ENCODE results near the gene LGR4. TPM values are rescaled to one million over a fixed set of nuclear protein-coding genes. Genes with fewer than 3 reads are reported as not detected.

LGR4 gene
- total RNA-seq, 1 donor from 2014 or later, result 47.6 TPM

DNA sequence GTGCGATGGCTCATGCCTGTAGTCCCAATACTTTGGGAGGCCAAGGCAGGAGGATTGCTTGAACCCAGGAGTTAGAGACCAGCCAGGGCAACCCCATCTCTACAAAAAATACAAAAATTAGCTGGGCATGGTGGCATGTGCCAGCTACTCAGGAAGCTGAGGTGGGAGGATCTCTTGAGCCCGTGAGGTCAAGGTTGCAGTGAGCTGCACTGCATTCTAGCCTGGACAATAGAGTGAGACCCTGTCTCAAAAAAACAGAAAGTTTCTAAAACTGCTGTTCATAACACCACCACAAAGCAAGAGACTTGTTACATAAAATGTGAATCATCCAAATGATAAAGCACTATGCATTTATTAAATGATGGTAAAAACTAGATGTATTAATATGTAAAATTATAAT is 69.4 kb downstream of the LGR4 start:
- DNase-seq (ENCODE audit: low spot score), result no peak

DNA sequence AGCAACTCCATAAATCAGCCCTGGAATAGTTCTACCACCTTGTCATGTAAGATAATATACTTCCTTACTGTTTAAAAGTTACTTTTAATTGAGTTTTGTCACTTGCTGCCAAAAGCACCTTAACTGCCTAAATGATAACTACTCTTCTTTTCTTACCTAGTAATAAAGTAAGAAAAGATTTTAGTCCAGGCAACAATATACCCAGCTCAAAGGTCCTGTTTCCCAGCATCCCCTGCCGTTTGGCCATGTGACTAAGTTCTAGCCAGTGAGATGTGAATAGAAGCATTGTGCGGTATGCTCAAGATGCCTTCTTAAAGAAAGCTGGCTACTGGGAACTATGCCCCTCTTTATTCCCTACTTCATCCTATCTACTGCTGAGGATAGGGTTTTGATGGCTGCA is 70.1 kb downstream of the LGR4 start:
- no peak for DNase-seq (ENCODE audit: low spot score)

DNA sequence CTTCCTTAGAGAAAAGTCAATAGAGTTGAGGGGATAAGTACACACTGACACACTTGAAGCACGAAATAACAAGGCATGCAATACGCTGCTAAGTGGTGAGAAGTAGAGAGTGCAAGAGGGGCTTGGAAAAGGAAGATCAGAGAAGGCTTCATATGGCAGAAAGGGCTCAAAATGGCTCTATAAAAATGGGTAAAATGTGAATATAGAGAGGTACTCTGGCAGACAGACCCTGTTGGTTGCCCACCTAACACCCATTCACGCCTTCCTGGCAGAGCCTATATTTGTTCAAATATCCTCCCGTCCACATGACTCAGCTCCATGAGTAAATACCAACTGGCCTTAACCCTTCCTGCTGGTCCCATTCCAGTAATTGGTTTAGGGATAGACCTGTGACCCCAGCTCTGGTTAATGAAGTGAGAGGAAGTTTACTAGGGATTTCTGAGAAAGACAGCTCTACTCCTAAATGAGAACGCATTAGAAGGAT is 70.7 kb downstream of the LGR4 start:
- DNase-seq (ENCODE audit: low spot score), result peak; percentile 54

DNA sequence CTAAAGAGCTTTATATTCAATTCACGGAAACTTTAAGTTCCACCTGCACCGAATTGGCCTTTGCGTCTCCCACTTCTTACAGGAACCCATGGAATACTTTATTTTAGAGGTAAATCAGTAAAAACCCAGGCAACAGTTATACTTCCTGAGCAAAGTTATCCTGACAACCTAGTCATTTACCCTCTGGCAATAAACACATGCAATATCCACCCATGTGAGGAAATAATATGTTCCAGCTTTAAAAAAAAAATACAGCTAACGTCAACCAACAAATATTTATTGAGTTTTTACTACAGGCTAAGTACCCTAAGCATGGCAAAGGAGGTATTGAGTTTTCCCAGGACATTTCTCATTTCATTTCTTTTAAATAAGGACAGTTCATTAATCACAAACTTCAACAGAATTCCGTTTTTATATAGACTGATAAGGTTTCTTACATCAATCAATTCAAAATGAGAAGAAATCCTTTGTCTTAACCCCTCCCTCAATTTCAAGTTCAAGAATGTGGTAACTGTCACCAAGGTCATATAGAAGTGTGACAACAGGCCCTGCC is 71.2 kb downstream of the LGR4 start:
- DNase-seq (ENCODE audit: low spot score), result no peak

GRCh38 chr11:27398400-27398770 is 74.2 kb downstream of the LGR4 start:
- DNase-seq (ENCODE audit: low spot score), result no peak

DNA sequence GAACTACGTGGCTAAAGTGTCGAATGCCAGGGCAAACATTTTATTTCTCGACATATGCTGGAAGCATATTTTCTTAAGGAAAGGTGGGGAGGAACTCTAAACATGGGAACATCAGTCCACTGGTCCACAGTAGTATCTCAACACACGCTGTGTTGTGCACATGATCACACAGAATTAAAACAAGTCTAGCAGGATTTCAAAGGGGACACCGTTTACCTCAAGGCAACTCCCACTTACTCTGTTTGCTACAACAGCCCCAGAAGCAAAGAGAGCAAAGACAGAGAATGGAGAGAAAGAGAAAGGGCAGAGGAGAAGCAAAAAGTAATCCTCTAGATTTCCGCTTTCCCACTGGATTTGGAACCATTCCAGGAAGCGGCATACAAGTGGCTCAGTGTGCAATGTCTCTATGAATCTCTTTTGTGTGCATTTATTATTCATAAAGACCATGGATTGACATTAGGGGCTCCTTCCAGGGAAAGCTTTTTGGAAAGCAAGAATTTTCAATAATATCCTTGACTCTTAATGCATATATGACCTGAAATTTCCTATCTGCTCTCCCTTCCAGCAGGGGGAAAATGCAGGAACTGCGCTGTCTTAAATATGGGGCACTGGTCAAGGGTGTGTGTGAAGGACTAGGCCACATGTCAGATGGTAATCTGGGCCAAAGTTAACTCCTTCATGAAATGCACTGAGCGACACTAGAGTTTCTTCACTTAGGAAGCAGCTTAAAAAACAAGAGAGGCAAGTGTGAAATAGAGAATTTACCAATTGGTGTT is 74.8 kb downstream of the LGR4 start:
- DNase-seq (ENCODE audit: low spot score), result no peak

DNA sequence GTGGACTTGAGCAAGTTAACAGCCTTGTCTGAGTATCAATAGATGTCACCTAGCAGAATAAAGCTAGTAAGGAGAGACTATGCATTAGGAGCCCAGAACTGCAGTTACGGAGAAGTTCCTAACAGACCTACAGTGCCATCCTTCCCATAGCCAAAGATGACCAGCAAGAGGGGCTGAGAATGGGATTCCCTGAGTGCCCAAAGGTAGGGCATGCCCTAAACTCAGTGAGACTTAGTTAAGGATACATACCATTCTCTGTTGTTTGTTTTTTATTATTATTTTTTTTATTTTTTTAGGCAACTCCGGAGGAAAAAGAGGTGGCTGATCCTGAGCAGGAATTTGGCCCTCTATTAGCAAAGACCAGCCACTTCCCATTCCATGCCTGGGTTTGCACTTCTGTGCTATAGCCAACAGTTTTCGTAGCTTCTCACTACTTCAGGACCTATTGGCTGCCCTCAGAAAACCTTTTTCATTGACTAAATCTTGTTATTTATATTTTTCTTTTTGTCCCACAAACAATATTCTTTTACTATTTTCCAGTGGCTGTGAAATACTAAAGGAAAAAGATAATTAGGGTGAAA is 76.2 kb downstream of the LGR4 start:
- no peak for DNase-seq (ENCODE audit: low spot score)

DNA sequence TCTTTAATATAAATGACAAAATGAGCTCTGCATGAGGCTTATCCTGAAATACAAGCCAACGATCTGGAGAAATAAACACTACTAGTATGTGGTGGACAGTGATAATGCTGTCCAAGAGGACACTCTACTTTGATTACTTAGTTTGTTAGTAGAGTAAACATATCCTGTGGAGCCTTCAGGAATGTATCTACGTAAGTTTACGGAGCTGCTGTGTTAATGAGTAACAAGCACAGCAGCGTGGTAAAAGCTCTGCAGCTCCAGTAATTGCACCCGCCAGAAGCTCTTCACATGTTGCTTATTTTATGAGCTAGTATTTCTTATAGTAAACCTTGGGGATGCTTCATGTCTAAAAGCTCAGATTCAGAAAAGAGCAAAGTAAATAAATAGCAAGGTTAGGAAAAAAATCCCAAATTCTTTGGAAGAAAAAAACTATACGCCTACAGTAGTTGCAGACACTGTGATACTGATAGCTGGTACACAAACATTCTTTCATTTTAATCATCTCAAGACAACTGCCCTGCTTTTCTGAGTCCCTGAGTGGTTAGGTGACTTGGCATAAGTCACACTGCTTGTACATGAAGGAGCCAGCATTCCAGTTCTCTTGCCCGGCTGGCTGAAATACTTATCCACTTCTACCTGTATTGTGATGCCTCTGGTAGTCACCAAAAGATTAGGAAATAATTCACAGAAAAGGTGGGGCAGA is 76.9 kb downstream of the LGR4 start:
- peak; percentile 72 for DNase-seq (ENCODE audit: low spot score)

DNA sequence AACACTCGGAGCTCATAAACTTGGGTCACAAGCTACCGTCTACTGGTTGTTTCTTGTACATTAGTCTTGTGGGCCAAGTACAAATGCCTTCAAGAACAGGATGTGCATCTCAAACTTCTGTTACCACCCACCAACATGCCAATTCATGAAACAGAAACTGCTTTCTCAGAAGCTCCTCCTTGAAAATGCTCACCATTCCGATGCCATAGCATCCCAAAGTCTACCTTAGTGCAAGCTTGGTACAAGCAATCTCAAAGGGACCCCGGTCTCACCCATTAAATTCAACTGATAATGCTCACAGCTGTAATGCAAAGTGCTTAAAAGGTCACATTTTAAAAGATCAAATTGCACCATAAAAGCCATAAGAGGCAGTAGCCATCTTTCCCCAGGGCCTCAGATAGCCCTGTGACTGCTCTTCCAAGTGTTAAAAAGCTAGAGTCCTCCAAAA is 77.8 kb downstream of the LGR4 start:
- no peak for DNase-seq (ENCODE audit: low spot score)

GRCh38 chr11:27392278-27393114 is 80.1 kb downstream of the LGR4 start:
- peak; percentile 29 for DNase-seq (ENCODE audit: low spot score)

GRCh38 chr11:27391331-27392015 is 81.1 kb downstream of the LGR4 start:
- DNase-seq (ENCODE audit: low spot score), result no peak

DNA sequence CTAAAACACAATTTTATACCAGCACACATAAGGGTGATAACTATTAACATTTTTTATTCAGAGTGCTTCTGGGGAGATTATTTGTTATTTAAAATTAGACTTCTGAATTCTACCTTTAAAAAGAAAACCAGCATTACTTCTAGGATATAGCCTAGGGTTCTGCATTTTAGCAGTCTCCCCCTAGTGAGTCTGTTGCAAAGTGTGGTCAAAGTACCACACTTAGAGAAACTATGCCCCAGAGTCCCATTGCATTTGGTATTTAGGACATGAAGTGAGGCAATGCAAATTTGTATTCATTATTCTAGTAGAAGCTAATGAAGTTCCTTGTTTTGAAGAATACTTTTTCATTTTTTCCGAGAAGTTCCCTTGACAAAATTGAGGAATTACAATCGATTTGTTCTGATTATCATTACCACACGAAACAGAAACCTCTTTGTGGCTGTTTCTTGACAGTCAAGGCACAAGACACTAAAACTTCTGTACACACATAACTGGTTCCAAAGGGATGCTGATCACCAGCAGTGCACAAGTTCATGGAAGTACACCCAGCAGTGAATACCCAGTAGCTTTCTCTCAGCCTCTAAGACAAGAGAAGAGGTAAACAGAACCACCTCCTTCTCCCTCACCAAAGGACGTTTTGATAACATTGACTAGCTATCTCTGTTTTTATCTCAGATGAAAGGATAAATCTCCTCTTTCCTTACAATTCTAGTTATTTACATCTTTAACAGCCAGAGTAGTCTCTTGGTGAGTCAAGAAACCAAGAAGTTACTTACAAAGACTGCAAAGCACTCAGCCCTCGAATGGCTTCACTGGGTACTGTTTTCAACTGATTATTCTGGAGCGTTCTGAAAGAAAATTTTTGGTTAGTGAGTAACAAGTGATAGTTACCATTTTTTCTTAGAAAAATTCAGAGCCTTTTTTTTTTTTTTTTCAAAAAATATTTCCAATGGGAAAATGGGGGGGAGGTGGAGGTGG is 82.0 kb downstream of the LGR4 start:
- no peak for DNase-seq (ENCODE audit: low spot score)

DNA sequence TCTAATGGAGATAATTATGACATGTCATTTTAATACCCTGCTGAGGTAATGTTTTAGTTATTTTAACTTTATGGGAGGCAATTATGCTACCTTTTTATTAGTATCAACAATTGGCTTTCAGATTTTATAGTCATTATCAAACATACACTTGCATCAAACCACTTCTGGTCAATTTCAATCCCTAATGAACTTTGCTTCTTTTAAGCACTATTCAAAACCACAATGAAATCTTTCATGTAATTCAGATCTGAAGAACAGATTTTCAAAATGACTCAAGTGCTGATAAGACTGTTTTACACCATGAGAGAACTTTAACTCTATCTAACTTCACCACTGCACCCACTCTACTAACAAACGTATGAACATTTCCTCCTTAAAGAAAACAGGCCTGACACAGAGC is 83.7 kb downstream of the LGR4 start:
- DNase-seq (ENCODE audit: low spot score), result no peak

DNA sequence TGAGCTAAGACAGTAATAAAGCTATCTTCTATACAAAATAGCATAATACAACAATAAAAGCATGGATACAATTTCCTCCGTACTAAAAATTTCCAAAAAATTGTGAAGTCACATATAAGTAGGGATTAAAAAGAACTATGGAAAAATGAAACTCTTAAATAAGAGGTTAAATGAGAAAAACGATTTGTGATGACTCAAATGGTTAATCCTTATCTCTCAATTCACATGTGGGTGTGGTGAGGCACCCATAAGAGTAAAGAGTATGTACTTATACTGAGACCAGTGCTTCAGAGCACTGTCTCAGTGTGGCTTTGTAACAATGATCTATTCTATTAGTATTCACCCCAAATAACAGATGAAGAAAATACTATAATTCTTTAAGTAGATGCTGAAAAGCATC is 84.6 kb downstream of the LGR4 start:
- DNase-seq (ENCODE audit: low spot score), result no peak

DNA sequence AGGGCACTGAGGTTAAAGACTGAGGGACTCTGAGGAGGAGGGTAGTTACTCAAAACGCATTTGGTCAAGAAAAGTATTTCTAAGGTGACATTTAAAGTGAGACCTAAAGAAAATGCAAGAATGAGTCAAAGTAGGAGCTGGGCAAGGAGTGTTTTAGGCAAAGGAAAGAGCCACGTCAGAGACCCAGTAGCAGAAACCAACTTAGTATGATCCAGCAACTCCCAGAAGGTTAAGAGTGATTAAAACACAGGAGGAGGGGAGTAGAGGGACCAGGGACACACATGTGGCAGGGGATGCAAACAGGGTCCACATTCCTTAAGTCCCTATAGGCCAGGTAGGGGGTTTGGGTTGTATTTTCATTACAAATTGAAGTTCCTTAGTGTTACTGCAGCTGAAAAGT is 85.2 kb downstream of the LGR4 start:
- no peak for DNase-seq (ENCODE audit: low spot score)

DNA sequence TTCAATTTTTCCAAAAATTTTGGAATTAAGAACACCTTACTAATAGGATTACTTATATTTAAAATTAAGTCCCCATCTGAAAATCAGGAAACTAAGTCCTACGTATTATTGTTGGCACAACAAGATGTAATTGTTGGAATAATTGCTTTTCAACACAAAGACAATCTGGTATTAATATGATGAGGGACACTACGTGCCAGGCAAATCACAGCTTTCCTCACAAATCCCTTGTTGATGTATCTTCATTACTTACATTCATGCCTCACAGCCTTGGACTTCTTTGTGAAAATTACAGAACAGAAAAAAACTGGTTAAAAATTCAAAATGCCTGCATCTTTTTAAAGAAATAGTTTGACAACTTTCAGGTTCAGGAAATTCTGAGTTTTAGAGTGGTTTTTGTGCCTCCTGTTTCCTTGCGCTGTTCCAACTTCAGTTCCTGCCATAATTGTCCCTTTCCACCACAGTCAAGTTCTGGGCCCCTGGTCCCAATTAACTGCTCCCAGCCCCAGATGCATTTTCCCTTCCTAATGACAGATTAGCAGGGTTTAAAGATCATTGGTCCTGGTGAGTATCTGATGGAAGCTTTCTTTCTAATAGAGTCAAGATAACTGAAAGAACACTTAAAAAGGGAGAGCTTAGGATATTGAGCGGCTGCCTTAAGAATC is 86.3 kb downstream of the LGR4 start:
- DNase-seq (ENCODE audit: low spot score), result no peak

- no peak for DNase-seq (ENCODE audit: low spot score)
Observed at GRCh38 chr11:27385245-27385644, 87.3 kb downstream of the LGR4 start.

DNA sequence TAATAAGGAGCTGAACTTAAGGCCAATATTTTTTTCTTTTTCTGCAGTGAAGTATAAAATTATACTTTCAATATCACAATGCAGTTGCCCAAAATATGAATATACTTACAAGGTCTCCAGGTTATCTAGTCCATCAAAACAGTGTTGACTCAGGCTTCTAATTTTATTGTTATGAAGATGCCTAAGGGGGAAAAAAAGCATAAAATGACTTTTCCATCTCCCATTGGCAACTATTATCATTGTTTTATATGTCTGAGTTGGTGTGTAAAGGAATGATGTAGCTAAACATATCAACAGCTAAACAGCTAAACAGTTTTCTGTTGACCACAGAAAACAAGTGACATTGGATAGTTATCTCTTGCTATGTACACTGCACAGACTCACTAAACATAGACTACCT is 88.4 kb downstream of the LGR4 start:
- no peak for DNase-seq (ENCODE audit: low spot score)

DNA sequence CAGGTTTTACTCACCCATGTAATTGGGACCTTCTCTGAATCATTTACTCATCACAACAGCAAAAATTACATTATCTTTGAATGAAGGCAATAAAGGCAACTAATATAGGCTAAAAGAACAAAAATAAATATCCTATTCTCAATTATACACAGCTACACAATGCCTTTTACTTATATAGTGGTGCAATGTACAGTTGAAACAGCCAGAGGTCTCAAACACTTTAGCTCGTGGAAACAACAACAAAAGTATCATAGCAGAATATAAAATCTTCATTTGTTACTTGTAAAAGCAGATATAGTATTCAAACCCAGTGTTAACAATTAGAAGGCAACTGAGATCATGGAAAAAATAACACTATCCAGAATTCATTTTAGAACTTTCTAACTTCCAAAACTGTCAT is 88.9 kb downstream of the LGR4 start:
- DNase-seq (ENCODE audit: low spot score), result no peak
